A673 (cell line): Measurements from ENCODE around the gene B3GAT3.

Experiments used
- EZH2 ChIP-seq: fragments of 200-600 bp; sonication (generic); IDR thresholded peaks from 2 replicates; pipeline ENCODE4 v1.6.1; 2017; ENCODE audit warnings: borderline replicate concordance, low read depth, mild to moderate bottlenecking, mixed read lengths, antibody characterized with exemption, low read length; ENCODE audit not compliant: poor library complexity, severe bottlenecking
- TF ChIP-seq, protein P1 (sequence below): fragments of 300-800, 200-600 bp; sonication (generic); conservative IDR thresholded peaks from 2 replicates; pipeline ENCODE4 v1.5.1; 2017; ENCODE audit warnings: low read depth, mild to moderate bottlenecking, antibody characterized with exemption, low read length, moderate library complexity, mixed read lengths

- TF ChIP-seq, protein P1, sequence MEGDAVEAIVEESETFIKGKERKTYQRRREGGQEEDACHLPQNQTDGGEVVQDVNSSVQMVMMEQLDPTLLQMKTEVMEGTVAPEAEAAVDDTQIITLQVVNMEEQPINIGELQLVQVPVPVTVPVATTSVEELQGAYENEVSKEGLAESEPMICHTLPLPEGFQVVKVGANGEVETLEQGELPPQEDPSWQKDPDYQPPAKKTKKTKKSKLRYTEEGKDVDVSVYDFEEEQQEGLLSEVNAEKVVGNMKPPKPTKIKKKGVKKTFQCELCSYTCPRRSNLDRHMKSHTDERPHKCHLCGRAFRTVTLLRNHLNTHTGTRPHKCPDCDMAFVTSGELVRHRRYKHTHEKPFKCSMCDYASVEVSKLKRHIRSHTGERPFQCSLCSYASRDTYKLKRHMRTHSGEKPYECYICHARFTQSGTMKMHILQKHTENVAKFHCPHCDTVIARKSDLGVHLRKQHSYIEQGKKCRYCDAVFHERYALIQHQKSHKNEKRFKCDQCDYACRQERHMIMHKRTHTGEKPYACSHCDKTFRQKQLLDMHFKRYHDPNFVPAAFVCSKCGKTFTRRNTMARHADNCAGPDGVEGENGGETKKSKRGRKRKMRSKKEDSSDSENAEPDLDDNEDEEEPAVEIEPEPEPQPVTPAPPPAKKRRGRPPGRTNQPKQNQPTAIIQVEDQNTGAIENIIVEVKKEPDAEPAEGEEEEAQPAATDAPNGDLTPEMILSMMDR, result no peak
- TF ChIP-seq EZH2, result no peak
Measured at GRCh38 chr11:62572431-62572830, 49.4 kb downstream of the B3GAT3 start.
